ENCODE results near the gene GPR61.

The GPR61 gene

GRCh38 chr1:109538827-109539555 lies 681 bp upstream of the GPR61 start:
- TF ChIP-seq CTCF (IDR thresholded peaks at IDR 0.05): no peak
- Histone ChIP-seq H3K27me3 (no peaks in the 10 kb centered on the region), H3K4me1 (ENCODE audit: control insufficient read depth in 1 of 2, insufficient read depth in 1 of 2, low read depth in 1 of 2, low read length in 1 of 2) (no peaks in the 10 kb centered on the region), H3K9me3 (no peaks in the 10 kb centered on the region), H3K4me3 (ENCODE audit: low read depth in 1 of 2, low read length in 1 of 2) (no peak overlapping the region), H3K36me3 (no peaks in the 10 kb centered on the region), H3K27ac (no peak overlapping the region)

DNA sequence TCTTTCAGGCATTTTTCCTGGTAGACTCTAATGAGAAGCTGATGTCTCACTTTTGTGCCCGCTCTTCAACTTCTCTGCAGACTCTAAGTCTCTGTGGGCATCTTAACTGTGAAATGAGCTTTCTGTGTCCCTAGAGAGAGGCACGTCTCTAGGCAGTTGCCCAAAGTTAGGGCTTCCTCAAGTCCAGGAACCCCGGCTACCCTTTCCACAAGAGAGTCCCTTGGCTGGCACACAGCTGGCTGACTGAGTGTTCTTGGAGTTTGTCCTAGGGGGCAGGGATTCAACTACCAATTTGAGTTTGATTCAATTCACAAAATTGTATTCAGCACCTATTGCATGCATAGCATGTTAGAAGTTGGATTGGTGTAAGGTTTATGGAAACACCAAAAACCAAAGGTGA lies 1.4 kb downstream of the GPR61 start:
- Histone ChIP-seq H3K36me3 (no peaks in the 10 kb centered on the region), H3K27ac (no peak overlapping the region), H3K9me3 (no peaks in the 10 kb centered on the region), H3K4me1 (ENCODE audit: control insufficient read depth in 1 of 2, insufficient read depth in 1 of 2, low read depth in 1 of 2, low read length in 1 of 2) (peaks cover 0 to under 1% of the 10 kb centered on the region in 2 experiments), H3K27me3 (no peaks in the 10 kb centered on the region), H3K4me3 (ENCODE audit: low read depth in 1 of 2, low read length in 1 of 2) (no peak overlapping the region)
- no peak for TF ChIP-seq CTCF (IDR thresholded peaks at IDR 0.05)

GRCh38 chr1:109542657-109543056 lies 3.0 kb downstream of the GPR61 start:
- Histone ChIP-seq H3K27me3 (no peaks in the 10 kb centered on the region), H3K27ac (no peak overlapping the region), H3K4me1 (ENCODE audit: control insufficient read depth in 1 of 2, insufficient read depth in 1 of 2, low read depth in 1 of 2, low read length in 1 of 2) (peaks cover 13 to 16% of the 10 kb centered on the region in 2 experiments), H3K4me3 (ENCODE audit: low read depth in 1 of 2, low read length in 1 of 2) (no peak overlapping the region), H3K36me3 (no peaks in the 10 kb centered on the region), H3K9me3 (no peaks in the 10 kb centered on the region)
- no peak for TF ChIP-seq CTCF (IDR thresholded peaks at IDR 0.05)

GRCh38 chr1:109543283-109543987 lies 3.8 kb downstream of the GPR61 start:
- Histone ChIP-seq H3K36me3 (no peaks in the 10 kb centered on the region), H3K4me3 (ENCODE audit: low read depth in 1 of 2, low read length in 1 of 2) (no peak overlapping the region), H3K27me3 (no peaks in the 10 kb centered on the region), H3K4me1 (ENCODE audit: control insufficient read depth in 1 of 2, insufficient read depth in 1 of 2, low read depth in 1 of 2, low read length in 1 of 2) (peaks cover 18 to 19% of the 10 kb centered on the region in 2 experiments), H3K9me3 (no peaks in the 10 kb centered on the region), H3K27ac (no peak overlapping the region)
- no peak for TF ChIP-seq CTCF (IDR thresholded peaks at IDR 0.05)

DNA sequence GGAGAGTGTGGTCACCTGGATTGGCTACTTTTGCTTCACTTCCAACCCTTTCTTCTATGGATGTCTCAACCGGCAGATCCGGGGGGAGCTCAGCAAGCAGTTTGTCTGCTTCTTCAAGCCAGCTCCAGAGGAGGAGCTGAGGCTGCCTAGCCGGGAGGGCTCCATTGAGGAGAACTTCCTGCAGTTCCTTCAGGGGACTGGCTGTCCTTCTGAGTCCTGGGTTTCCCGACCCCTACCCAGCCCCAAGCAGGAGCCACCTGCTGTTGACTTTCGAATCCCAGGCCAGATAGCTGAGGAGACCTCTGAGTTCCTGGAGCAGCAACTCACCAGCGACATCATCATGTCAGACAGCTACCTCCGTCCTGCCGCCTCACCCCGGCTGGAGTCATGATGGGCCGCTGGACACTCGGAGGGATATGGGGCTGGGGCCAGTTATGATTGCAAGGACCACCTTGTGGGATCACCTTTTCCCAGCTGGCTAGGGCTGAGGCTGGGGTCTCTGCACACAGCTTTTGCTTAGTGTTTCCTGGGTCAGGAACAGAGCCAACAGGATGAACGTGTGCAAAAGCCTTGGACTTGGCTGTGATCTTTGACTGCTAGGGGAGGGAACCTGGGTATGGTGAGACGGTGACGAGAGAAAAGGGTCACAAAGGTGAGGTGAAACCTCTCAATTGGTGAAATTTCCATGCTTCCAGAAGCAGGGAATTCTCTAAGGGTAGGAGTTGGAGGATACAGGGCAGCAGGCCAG lies 4.5 kb downstream of the GPR61 start:
- H3K9me3 ChIP-seq: no peaks in the 10 kb centered on the region
- no peaks in the 10 kb centered on the region for H3K36me3 ChIP-seq
- no peak for TF ChIP-seq CTCF (IDR thresholded peaks at IDR 0.05)
- H3K4me1 ChIP-seq (ENCODE audit: control insufficient read depth in 1 of 2, insufficient read depth in 1 of 2, low read depth in 1 of 2, low read length in 1 of 2): peaks cover 19 to 21% of the 10 kb centered on the region in 2 experiments
- H3K4me3 ChIP-seq (ENCODE audit: low read depth in 1 of 2, low read length in 1 of 2): no peak overlapping the region
- H3K27me3 ChIP-seq: no peaks in the 10 kb centered on the region
- H3K27ac ChIP-seq: no peak overlapping the region
